ENCODE data around the gene PDZD4. TPM values are rescaled to one million over a fixed set of nuclear protein-coding genes. Genes with fewer than 3 reads are reported as not detected.

PDZD4 gene
- 1.1 and 5.5 TPM in 2 replicates for total RNA-seq

GRCh38 chrX:153829799-153830639 lies at the start of gene PDZD4:
PDZD4 (minus strand) TSS chrX:153830544; CDS start chrX:153830298, 246 bp downstream.

DNA sequence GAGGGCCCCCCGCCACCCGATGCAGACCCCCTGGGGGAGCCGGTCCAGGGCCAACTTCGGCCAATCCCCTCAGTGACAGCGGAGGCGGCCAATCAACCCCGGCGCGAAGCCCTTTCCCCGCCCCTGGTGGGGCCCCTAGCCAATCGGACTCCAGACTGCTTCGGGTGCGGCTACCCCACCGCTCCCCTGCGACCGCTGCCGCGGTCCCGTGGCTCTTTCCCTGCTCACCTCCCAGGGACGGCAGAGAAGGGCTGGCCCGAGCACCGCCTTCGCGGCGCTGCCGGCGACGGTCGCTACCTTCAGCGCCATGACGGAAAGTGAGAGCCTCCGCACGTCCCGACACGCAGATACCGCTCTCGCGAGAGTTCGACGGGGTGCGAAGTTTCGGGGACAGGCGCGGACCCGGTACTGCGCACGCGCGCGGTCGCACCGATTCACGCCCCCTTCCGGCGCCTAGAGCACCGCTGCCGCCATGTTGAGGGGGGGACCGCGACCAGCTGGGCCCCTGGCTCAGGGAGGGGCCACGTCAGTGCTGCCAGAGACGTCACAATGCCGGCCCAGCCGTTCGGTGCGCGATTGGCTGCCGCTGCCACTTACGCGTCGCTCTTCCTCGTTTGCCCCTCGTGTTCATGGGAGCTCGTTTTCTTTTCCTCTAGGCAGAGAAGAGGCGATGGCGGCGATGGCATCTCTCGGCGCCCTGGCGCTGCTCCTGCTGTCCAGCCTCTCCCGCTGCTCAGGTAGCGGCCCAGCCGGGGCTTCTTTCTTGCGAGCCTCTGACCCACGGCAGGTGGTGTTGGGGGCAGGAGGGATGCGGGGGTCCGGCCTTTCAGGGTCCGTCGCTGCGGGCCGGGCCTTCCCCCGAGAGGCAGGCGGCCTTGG lies 36.1 kb downstream of the PDZD4 start, which contains the start of the genes IDH3G and SSR4:
TSS of gene IDH3G (minus strand) at position 358 of the 879 bp plus-strand sequence. CDS start at position 309, 49 bp downstream.
TSS of gene SSR4 (plus strand) at position 651 of the 879 bp plus-strand sequence. CDS start at position 671, 20 bp downstream.

DNA sequence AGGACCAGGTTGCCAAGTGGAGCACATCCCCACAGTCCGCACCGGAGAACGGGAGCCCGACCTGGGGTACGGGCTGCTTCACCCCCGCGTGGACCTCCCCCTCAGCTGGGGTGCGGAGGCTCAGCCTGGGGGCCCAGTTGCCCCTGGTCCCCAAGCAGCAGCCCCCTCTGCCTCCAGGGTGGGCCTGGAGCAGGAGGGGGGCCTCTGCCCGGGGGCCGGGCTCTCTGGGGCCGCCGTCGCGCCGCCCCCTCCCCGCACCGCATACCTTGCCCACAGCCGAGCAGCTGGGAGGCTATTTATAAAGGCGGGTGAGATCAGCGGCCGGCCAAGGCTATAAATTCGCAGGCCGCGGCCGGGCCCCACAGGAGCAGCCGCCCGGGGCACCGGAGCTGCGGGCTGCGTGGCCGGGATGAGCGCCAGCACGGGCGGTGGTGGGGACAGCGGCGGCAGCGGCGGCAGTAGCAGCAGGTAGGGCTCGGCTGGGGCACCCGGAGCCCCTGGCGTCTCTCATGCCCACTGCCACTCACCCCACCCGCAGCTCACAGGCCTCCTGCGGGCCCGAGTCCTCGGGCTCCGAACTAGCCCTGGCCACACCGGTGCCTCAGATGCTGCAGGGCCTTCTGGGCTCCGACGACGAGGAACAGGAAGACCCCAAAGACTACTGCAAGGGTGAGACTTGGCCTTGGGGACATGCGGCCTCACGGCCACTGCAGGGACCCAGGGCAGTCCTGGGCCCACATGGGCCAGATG lies 49.5 kb downstream of the PDZD4 start, which contains the start of gene SRPK3:
TSS of gene SRPK3 (plus strand) at position 364 of the 750 bp plus-strand sequence. CDS start at position 410, 46 bp downstream.

GRCh38 chrX:153763989-153764755 lies 66.2 kb downstream of the PDZD4 start, which contains the start of gene PLXNB3:
PLXNB3 (plus strand) TSS chrX:153764249; CDS start chrX:153765536, 1,287 bp downstream.

Other genes with a start within 250 kb of the PDZD4 start
- gene CCNQ, start 231.4 kb downstream of the PDZD4 start, total RNA-seq = 33.8 and 36.5 TPM in 2 replicates
- 0.90 TPM in 1 of 2 replicates, not detected in the other for gene DUSP9, start 183.3 kb downstream of the PDZD4 start, total RNA-seq
- 0.49 and 0.90 TPM in 2 replicates for gene PNCK, start 156.7 kb downstream of the PDZD4 start, total RNA-seq
- 48.6 and 52.0 TPM in 2 replicates for gene SLC6A8, start 142.6 kb downstream of the PDZD4 start, total RNA-seq
- 170 and 172 TPM in 2 replicates for gene BCAP31, start 106.2 kb downstream of the PDZD4 start, total RNA-seq
- 17.5 and 24.9 TPM in 2 replicates for gene ABCD1, start 105.7 kb downstream of the PDZD4 start, total RNA-seq
- 1.3 and 6.0 TPM in 2 replicates for gene PLXNB3, start 66.3 kb downstream of the PDZD4 start, total RNA-seq
- gene SRPK3, start 49.5 kb downstream of the PDZD4 start, total RNA-seq = 0.72 TPM in 1 of 2 replicates, not detected in the other
- 74.0 and 81.8 TPM in 2 replicates for gene IDH3G, start 36.2 kb downstream of the PDZD4 start, total RNA-seq
- gene SSR4, start 35.9 kb downstream of the PDZD4 start, total RNA-seq = 347 and 394 TPM in 2 replicates
- gene L1CAM, start 55.6 kb upstream of the PDZD4 start, total RNA-seq = 2.9 and 8.6 TPM in 2 replicates
- gene AVPR2, start 74.1 kb upstream of the PDZD4 start, total RNA-seq = not detected in 2 replicates
- gene ARHGAP4, start 95.7 kb upstream of the PDZD4 start, total RNA-seq = 1.4 TPM in 1 of 2 replicates, not detected in the other
- 127 and 163 TPM in 2 replicates for gene NAA10, start 104.5 kb upstream of the PDZD4 start, total RNA-seq
- gene RENBP, start 114.1 kb upstream of the PDZD4 start, total RNA-seq = 0.54 and 2.3 TPM in 2 replicates
- 22.6 and 39.9 TPM in 2 replicates for gene HCFC1, start 141.3 kb upstream of the PDZD4 start, total RNA-seq
- gene TMEM187, start 142.2 kb upstream of the PDZD4 start, total RNA-seq = 5.2 and 7.8 TPM in 2 replicates
- gene IRAK1, start 189.4 kb upstream of the PDZD4 start, total RNA-seq = 95.0 and 131 TPM in 2 replicates

Data from cardiac atrium fibroblast (primary cell).